ENCODE data around the gene LAMA3.
A peak's percentile ranks its signal among the peaks of the same experiment; 100 is the strongest.
"Not testable (repeated sequence)": the region's sequence is repeated elsewhere in the genome, so short reads cannot be mapped to it uniquely, and the experiment has no call there.

The LAMA3 gene

GRCh38 chr18:23735021-23735464 lies 45.8 kb downstream of the LAMA3 start:
- FAIRE-seq = no peak
- no peak for TF ChIP-seq SPI1 (IDR thresholded peaks at IDR 0.05; ENCODE audit: low read depth, low read length)
- no peak for TF ChIP-seq PAX5 (IDR thresholded peaks at IDR 0.05; ENCODE audit: insufficient read depth, low read length, severe bottlenecking)
- TF ChIP-seq POLR2AphosphoS5 (IDR thresholded peaks at IDR 0.05; ENCODE audit: low read depth, low read length) = no peak
- TF ChIP-seq POU2F2 (IDR thresholded peaks at IDR 0.05; ENCODE audit: low read depth, low read length) = no peak
- TF ChIP-seq TAF1 (IDR thresholded peaks at IDR 0.05; ENCODE audit: low read depth, low read length) = no peak
- no peak for TF ChIP-seq POLR2A (IDR thresholded peaks at IDR 0.05; ENCODE audit: low read depth, low read length)
- DNase-seq (ENCODE audit: insufficient read length, low spot score) = no peak

- no peak for DNase-seq (ENCODE audit: insufficient read length, low spot score)
- FAIRE-seq = no peak
- TF ChIP-seq POLR2A (IDR thresholded peaks at IDR 0.05; ENCODE audit: low read depth, low read length) = no peak
- no peak for TF ChIP-seq PAX5 (IDR thresholded peaks at IDR 0.05; ENCODE audit: insufficient read depth, low read length, severe bottlenecking)
Measured at GRCh38 chr18:23737578-23737977, 48.3 kb downstream of the LAMA3 start.

- FAIRE-seq (no peak), DNase-seq (ENCODE audit: insufficient read length, low spot score) (no peak)
- TF ChIP-seq SPI1 (IDR thresholded peaks at IDR 0.05; ENCODE audit: low read depth, low read length) (peak; percentile 32; the same call in 1 of the 2 replicates), POU2F2 (IDR thresholded peaks at IDR 0.05; ENCODE audit: low read depth, low read length) (no peak), POLR2A (IDR thresholded peaks at IDR 0.05; ENCODE audit: low read depth, low read length) (no peak), TAF1 (IDR thresholded peaks at IDR 0.05; ENCODE audit: low read depth, low read length) (no peak)
Measured at GRCh38 chr18:23738151-23738550, 48.9 kb downstream of the LAMA3 start.

- no peak for TF ChIP-seq POU2F2 (IDR thresholded peaks at IDR 0.05; ENCODE audit: low read depth, low read length)
- TF ChIP-seq SPI1 (IDR thresholded peaks at IDR 0.05; ENCODE audit: low read depth, low read length) = no peak
- no peak for TF ChIP-seq TAF1 (IDR thresholded peaks at IDR 0.05; ENCODE audit: low read depth, low read length)
- no peak for TF ChIP-seq PAX5 (IDR thresholded peaks at IDR 0.05; ENCODE audit: insufficient read depth, low read length, severe bottlenecking)
- TF ChIP-seq POLR2AphosphoS5 (IDR thresholded peaks at IDR 0.05; ENCODE audit: low read depth, low read length) = no peak
- no peak for TF ChIP-seq POLR2A (IDR thresholded peaks at IDR 0.05; ENCODE audit: low read depth, low read length)
- DNase-seq (ENCODE audit: insufficient read length, low spot score) (no peak), FAIRE-seq (no peak)
Measured at GRCh38 chr18:23738575-23738974, 49.3 kb downstream of the LAMA3 start.

- DNase-seq (ENCODE audit: insufficient read length, low spot score) = no peak
- TF ChIP-seq POU2F2 (IDR thresholded peaks at IDR 0.05; ENCODE audit: low read depth, low read length) (no peak), SPI1 (IDR thresholded peaks at IDR 0.05; ENCODE audit: low read depth, low read length) (peak; percentile 1; the same call in 1 of the 2 replicates), POLR2A (IDR thresholded peaks at IDR 0.05; ENCODE audit: low read depth, low read length) (no peak)
- FAIRE-seq = no peak
Measured at GRCh38 chr18:23740105-23740830, 51.0 kb downstream of the LAMA3 start.

GRCh38 chr18:23741967-23742366 lies 52.7 kb downstream of the LAMA3 start:
- DNase-seq (ENCODE audit: insufficient read length, low spot score); FAIRE-seq: not testable (repeated sequence)

GRCh38 chr18:23743733-23744333 lies 54.6 kb downstream of the LAMA3 start:
- no peak for DNase-seq (ENCODE audit: insufficient read length, low spot score)
- no peak for TF ChIP-seq POLR2A (IDR thresholded peaks at IDR 0.05; ENCODE audit: low read depth, low read length)
- TF ChIP-seq SPI1 (IDR thresholded peaks at IDR 0.05; ENCODE audit: low read depth, low read length) = no peak
- TF ChIP-seq POU2F2 (IDR thresholded peaks at IDR 0.05; ENCODE audit: low read depth, low read length) = no peak
- TF ChIP-seq PAX5 (IDR thresholded peaks at IDR 0.05; ENCODE audit: insufficient read depth, low read length, severe bottlenecking) = no peak
- no peak for TF ChIP-seq TAF1 (IDR thresholded peaks at IDR 0.05; ENCODE audit: low read depth, low read length)
- TF ChIP-seq POLR2AphosphoS5 (IDR thresholded peaks at IDR 0.05; ENCODE audit: low read depth, low read length) = no peak
- no peak for FAIRE-seq

- no peak for DNase-seq (ENCODE audit: insufficient read length, low spot score)
- TF ChIP-seq TAF1 (IDR thresholded peaks at IDR 0.05; ENCODE audit: low read depth, low read length) (no peak), PAX5 (IDR thresholded peaks at IDR 0.05; ENCODE audit: insufficient read depth, low read length, severe bottlenecking) (no peak), SPI1 (IDR thresholded peaks at IDR 0.05; ENCODE audit: low read depth, low read length) (no peak), POLR2A (IDR thresholded peaks at IDR 0.05; ENCODE audit: low read depth, low read length) (no peak), POLR2AphosphoS5 (IDR thresholded peaks at IDR 0.05; ENCODE audit: low read depth, low read length) (no peak), POU2F2 (IDR thresholded peaks at IDR 0.05; ENCODE audit: low read depth, low read length) (no peak)
- FAIRE-seq = no peak
Measured at GRCh38 chr18:23745366-23745765, 56.1 kb downstream of the LAMA3 start.

GRCh38 chr18:23746851-23747250 lies 57.6 kb downstream of the LAMA3 start:
- no peak for DNase-seq (ENCODE audit: insufficient read length, low spot score)
- TF ChIP-seq TAF1 (IDR thresholded peaks at IDR 0.05; ENCODE audit: low read depth, low read length) (no peak), POLR2AphosphoS5 (IDR thresholded peaks at IDR 0.05; ENCODE audit: low read depth, low read length) (no peak), PAX5 (IDR thresholded peaks at IDR 0.05; ENCODE audit: insufficient read depth, low read length, severe bottlenecking) (no peak), POLR2A (IDR thresholded peaks at IDR 0.05; ENCODE audit: low read depth, low read length) (no peak), POU2F2 (IDR thresholded peaks at IDR 0.05; ENCODE audit: low read depth, low read length) (no peak), SPI1 (IDR thresholded peaks at IDR 0.05; ENCODE audit: low read depth, low read length) (no peak)
- FAIRE-seq = no peak

- no peak for DNase-seq (ENCODE audit: insufficient read length, low spot score)
- TF ChIP-seq POU2F2 (IDR thresholded peaks at IDR 0.05; ENCODE audit: low read depth, low read length) = no peak
- no peak for TF ChIP-seq TAF1 (IDR thresholded peaks at IDR 0.05; ENCODE audit: low read depth, low read length)
- TF ChIP-seq POLR2A (IDR thresholded peaks at IDR 0.05; ENCODE audit: low read depth, low read length) = no peak
- no peak for TF ChIP-seq POLR2AphosphoS5 (IDR thresholded peaks at IDR 0.05; ENCODE audit: low read depth, low read length)
- no peak for TF ChIP-seq PAX5 (IDR thresholded peaks at IDR 0.05; ENCODE audit: insufficient read depth, low read length, severe bottlenecking)
- no peak for TF ChIP-seq SPI1 (IDR thresholded peaks at IDR 0.05; ENCODE audit: low read depth, low read length)
- no peak for FAIRE-seq
Measured at GRCh38 chr18:23752363-23752762, 63.1 kb downstream of the LAMA3 start.

All from GM12891 (cell line).